ENCODE data around the gene STOM.

The STOM gene

GRCh38 chr9:121328476-121328875 lies 41.6 kb downstream of the STOM start:
- Histone ChIP-seq H3K27me3 (ENCODE audit: insufficient read depth, poor library complexity, severe bottlenecking) (no peaks in the 10 kb centered on the region), H3K36me3 (ENCODE audit: low read depth) (peaks cover 81% of the 10 kb centered on the region), H3K4me1 (ENCODE audit: insufficient read depth, poor library complexity, severe bottlenecking) (no peaks in the 10 kb centered on the region), H3K9me3 (ENCODE audit: severe bottlenecking) (no peaks in the 10 kb centered on the region), H3K27ac (ENCODE audit: poor library complexity, severe bottlenecking) (no peak overlapping the region), H3K4me3 (ENCODE audit: severe bottlenecking) (no peak overlapping the region)
- ATAC-seq (ENCODE audit: low read depth) (no peak), DNase-seq (ENCODE audit: low spot score) (no peak)
- no peak for TF ChIP-seq CTCF (IDR thresholded peaks at IDR 0.05; ENCODE audit: poor library complexity, severe bottlenecking)

GRCh38 chr9:121326901-121327613 lies 43.0 kb downstream of the STOM start:
- no peak for TF ChIP-seq CTCF (IDR thresholded peaks at IDR 0.05; ENCODE audit: poor library complexity, severe bottlenecking)
- H3K27ac ChIP-seq (ENCODE audit: poor library complexity, severe bottlenecking): no peak overlapping the region

DNA sequence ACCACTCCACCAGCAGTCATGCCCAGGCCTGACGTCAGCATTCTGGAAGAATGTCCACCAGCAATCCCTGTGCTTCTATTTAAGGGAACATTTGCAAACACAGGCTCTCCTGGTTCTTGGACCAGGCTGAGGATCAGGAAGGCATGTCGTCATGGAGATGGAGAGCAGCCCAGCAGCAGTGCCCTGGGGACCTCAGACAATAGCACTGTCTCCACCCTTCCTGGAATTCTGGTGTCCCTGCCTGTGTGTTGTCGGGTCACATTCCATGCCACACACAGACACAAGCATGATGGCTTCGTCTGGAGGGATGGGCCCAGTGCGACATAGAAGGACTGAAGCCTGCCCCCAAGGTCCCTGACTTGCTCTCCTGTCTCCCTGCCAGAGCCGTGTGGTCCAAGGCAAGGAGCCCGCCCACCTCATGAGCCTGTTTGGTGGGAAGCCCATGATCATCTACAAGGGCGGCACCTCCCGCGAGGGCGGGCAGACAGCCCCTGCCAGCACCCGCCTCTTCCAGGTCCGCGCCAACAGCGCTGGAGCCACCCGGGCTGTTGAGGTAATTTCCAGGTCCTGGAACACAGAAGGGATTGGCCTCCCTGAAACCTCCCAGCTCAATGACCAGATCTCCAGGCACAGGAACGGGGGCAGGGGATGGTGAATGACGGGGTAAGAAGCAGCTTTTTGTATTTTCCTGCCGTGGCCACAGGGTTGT lies 43.8 kb downstream of the STOM start:
- Histone ChIP-seq H3K36me3 (ENCODE audit: low read depth) (peaks cover 88% of the 10 kb centered on the region), H3K27me3 (ENCODE audit: insufficient read depth, poor library complexity, severe bottlenecking) (no peaks in the 10 kb centered on the region), H3K27ac (ENCODE audit: poor library complexity, severe bottlenecking) (no peak overlapping the region), H3K4me3 (ENCODE audit: severe bottlenecking) (no peak overlapping the region), H3K4me1 (ENCODE audit: insufficient read depth, poor library complexity, severe bottlenecking) (peaks cover 9% of the 10 kb centered on the region), H3K9me3 (ENCODE audit: severe bottlenecking) (no peaks in the 10 kb centered on the region)
- DNase-seq (ENCODE audit: low spot score): no peak
- TF ChIP-seq CTCF (IDR thresholded peaks at IDR 0.05; ENCODE audit: poor library complexity, severe bottlenecking): no peak
- no peak for ATAC-seq (ENCODE audit: low read depth)

More at GRCh38 chr9:121326901-121327613, 43.0 kb downstream of the STOM start:
- ATAC-seq (ENCODE audit: low read depth) (no peak), DNase-seq (ENCODE audit: low spot score) (no peak)
- H3K9me3 ChIP-seq (ENCODE audit: severe bottlenecking): no peaks in the 10 kb centered on the region
- peaks cover 81% of the 10 kb centered on the region for H3K36me3 ChIP-seq (ENCODE audit: low read depth)
- H3K27me3 ChIP-seq (ENCODE audit: insufficient read depth, poor library complexity, severe bottlenecking): no peaks in the 10 kb centered on the region
- H3K4me1 ChIP-seq (ENCODE audit: insufficient read depth, poor library complexity, severe bottlenecking): peaks cover 9% of the 10 kb centered on the region
- no peak overlapping the region for H3K4me3 ChIP-seq (ENCODE audit: severe bottlenecking)

- Histone ChIP-seq H3K9me3 (ENCODE audit: severe bottlenecking) (no peaks in the 10 kb centered on the region), H3K27ac (ENCODE audit: poor library complexity, severe bottlenecking) (no peak overlapping the region), H3K4me1 (ENCODE audit: insufficient read depth, poor library complexity, severe bottlenecking) (peaks cover 9% of the 10 kb centered on the region), H3K27me3 (ENCODE audit: insufficient read depth, poor library complexity, severe bottlenecking) (no peaks in the 10 kb centered on the region), H3K4me3 (ENCODE audit: severe bottlenecking) (no peak overlapping the region), H3K36me3 (ENCODE audit: low read depth) (peaks cover 88% of the 10 kb centered on the region)
- ATAC-seq (ENCODE audit: low read depth): no peak
- no peak for DNase-seq (ENCODE audit: low spot score)
- TF ChIP-seq CTCF (IDR thresholded peaks at IDR 0.05; ENCODE audit: poor library complexity, severe bottlenecking): no peak
These were observed 44.7 kb downstream of the STOM start for GRCh38 chr9:121325387-121325786.

- Histone ChIP-seq H3K9me3 (ENCODE audit: severe bottlenecking) (no peaks in the 10 kb centered on the region), H3K4me3 (ENCODE audit: severe bottlenecking) (no peak overlapping the region), H3K27ac (ENCODE audit: poor library complexity, severe bottlenecking) (no peak overlapping the region), H3K36me3 (ENCODE audit: low read depth) (peaks cover 86% of the 10 kb centered on the region), H3K4me1 (ENCODE audit: insufficient read depth, poor library complexity, severe bottlenecking) (peaks cover 9% of the 10 kb centered on the region), H3K27me3 (ENCODE audit: insufficient read depth, poor library complexity, severe bottlenecking) (no peaks in the 10 kb centered on the region)
- ATAC-seq (ENCODE audit: low read depth): no peak
- TF ChIP-seq CTCF (IDR thresholded peaks at IDR 0.05; ENCODE audit: poor library complexity, severe bottlenecking): no peak
- DNase-seq (ENCODE audit: low spot score): no peak
These were observed 45.3 kb downstream of the STOM start for GRCh38 chr9:121324755-121325154.
